K562 (cell line): ENCODE measurements around the gene GPRIN1. TPM values are rescaled to one million over a fixed set of nuclear protein-coding genes. Genes with fewer than 3 reads are reported as not detected.
A peak's percentile ranks its signal among the peaks of the same experiment; 100 is the strongest.

Source experiments
- CBX3 ChIP-seq, 2 experiments: IDR thresholded peaks; 1 replicate in 1 of 2; 2 replicates in 1 of 2; pipeline ENCODE4 v1.6.1; 2012; ENCODE audit warnings: inconsistent platforms in 2 of 2, low read length in 2 of 2, borderline replicate concordance in 1 of 2, control low read depth in 1 of 2
- DMBX1 ChIP-seq: fragments of 250-450 bp; sonication (Bioruptor Pico); IDR thresholded peaks from 2 replicates; pipeline ENCODE4 v1.8.0; 2022; ENCODE audit warnings: inconsistent platforms, mild to moderate bottlenecking, moderate library complexity, borderline replicate concordance
- HBP1 ChIP-seq: fragments of 450-650 bp; formaldehyde crosslinking; IDR thresholded peaks from 2 replicates; pipeline ENCODE4 v1.4.0; 2022; ENCODE audit warnings: missing genetic modification characterization
- KHSRP ChIP-seq: fragments of 450-650 bp; IDR thresholded peaks from 2 replicates; pipeline ENCODE4 v1.6.1; 2017
- MAX ChIP-seq: sonication (generic); formaldehyde crosslinking; IDR thresholded peaks from 2 replicates; pipeline ENCODE4 v1.9.0; 2022; ENCODE audit warnings: mild to moderate bottlenecking, missing genetic modification reagents
- MAZ ChIP-seq, 2 experiments: fragments of 450-650 bp in 1 of 2; sonication (generic) in 1 of 2; formaldehyde crosslinking; IDR thresholded peaks in 1 of 2; conservative IDR thresholded peaks in 1 of 2; 2 replicates each; pipeline versions ENCODE4 v1.4.0 to v1.5.0; 2020; ENCODE audit warnings: mild to moderate bottlenecking in 1 of 2, missing genetic modification reagents in 1 of 2
- PCBP2 ChIP-seq: fragments of 200-400 bp; formaldehyde crosslinking; IDR thresholded peaks from 2 replicates; pipeline ENCODE4 v1.6.1; 2018; ENCODE audit warnings: low read length, low read depth, mild to moderate bottlenecking, moderate library complexity; ENCODE audit not compliant: poor library complexity, severe bottlenecking
- PHB2 ChIP-seq: fragments of 450-650 bp; IDR thresholded peaks from 2 replicates; pipeline ENCODE4 v1.6.1; 2017; ENCODE audit warnings: low read depth
- REST ChIP-seq, 2 experiments: fragments of 450-650 bp; formaldehyde crosslinking in 1 of 2; IDR thresholded peaks; 2 replicates each; pipeline versions ENCODE4 v1.4.0 to v1.6.1; 2014 to 2020; ENCODE audit warnings: mild to moderate bottlenecking in 2 of 2, borderline replicate concordance in 1 of 2, low read depth in 1 of 2
- SIN3A ChIP-seq, 2 experiments: fragments of 150-350 bp in 1 of 2; IDR thresholded peaks; 2 replicates each; pipeline ENCODE4 v1.6.1; 2011 to 2016; ENCODE audit warnings: borderline replicate concordance in 2 of 2, low read depth in 2 of 2, low read length in 2 of 2, mild to moderate bottlenecking in 2 of 2, moderate library complexity in 2 of 2; ENCODE audit not compliant: control insufficient read depth in 1 of 2
- SMC3 ChIP-seq: conservative IDR thresholded peaks from 2 replicates; pipeline ENCODE4 v1.6.1; 2011; ENCODE audit warnings: low read depth, low read length, improper control_type of control experiment; ENCODE audit not compliant: insufficient read depth
- SREBF1 ChIP-seq: fragments of 150-350 bp; IDR thresholded peaks from 2 replicates; pipeline ENCODE4 v1.6.1; 2014; ENCODE audit warnings: antibody characterized with exemption, low read depth, low read length, borderline replicate concordance
- SRSF1 ChIP-seq: fragments of 200-400 bp; formaldehyde crosslinking; IDR thresholded peaks from 2 replicates; pipeline ENCODE4 v1.6.1; 2017; ENCODE audit warnings: mild to moderate bottlenecking, low read depth, low read length, moderate library complexity
- ZBTB17 ChIP-seq: fragments of 450-650 bp; formaldehyde crosslinking; IDR thresholded peaks from 2 replicates; pipeline ENCODE4 v1.4.0; 2020; ENCODE audit warnings: mild to moderate bottlenecking
- ZNF655 ChIP-seq: fragments of 250-450 bp; sonication (Bioruptor Pico); IDR thresholded peaks from 2 replicates; pipeline ENCODE4 v1.5.0; 2021
- polyA plus RNA-seq, 8 experiments: library from polyadenylated mRNA; depleted of rRNA in 4 of 8; stranded (reverse) in 5 of 8; unstranded in 3 of 8; fragments of >200 nt; fragmentation: Nextera tagmentation in 2 of 8; fragmentation: Illumina TruSeq in 1 of 8; extraction: Ambion mirVana in 2 of 8; extraction: Trizol in 1 of 8; gene quantifications; 2 replicates each; pipeline versions ENCODE4 v1.2.1 to v1.2.3, GENCODE V29; 2011 to 2014; ENCODE audit warnings: inconsistent platforms in 1 of 8, missing spikeins in 1 of 8
- total RNA-seq, 7 experiments: library from RNA; depleted of rRNA in 6 of 7; stranded (reverse); fragments of >200 nt in 6 of 7; fragmentation: Illumina TruSeq in 2 of 7; extraction: Trizol in 2 of 7; gene quantifications; 2 replicates each; pipeline versions ENCODE4 v1.2.1 to v1.2.3, GENCODE V29; 2011 to 2021; ENCODE audit warnings: low replicate concordance in 1 of 7

Gene GPRIN1
- total and polyA plus RNA-seq, 9 of the 15 experiments (the other 6 are each of a cell fraction or from before 2014, with no cell fraction given): 0.15 to 11.6 (median 4.4) TPM

- TF ChIP-seq REST (IDR thresholded peaks at IDR 0.05; ENCODE audit: borderline replicate concordance) (no peak), REST (CRISPR knock-in tag; IDR thresholded peaks at IDR 0.05; ENCODE audit: low read depth) (no peak), DMBX1 (peak; percentile 66; the same call in 1 of the 2 replicates), ZNF655 (no peak), CBX3 (IDR thresholded peaks at IDR 0.05; ENCODE audit: borderline replicate concordance in 1 of 2, low read length in 2 of 2) (peak in 1 of 2 experiments; percentile 65; a peak in 1 of 3 replicates), PHB2 (peak; percentile 75), HBP1 (CRISPR knock-in tag) (no peak), MAZ (CRISPR knock-in tag; conservative IDR thresholded peaks at IDR 0.05 in 1 of 2, IDR thresholded peaks at IDR 0.05 in 1 of 2) (no peak), SIN3A (IDR thresholded peaks at IDR 0.05; ENCODE audit: borderline replicate concordance in 2 of 2, control insufficient read depth in 1 of 2, low read depth in 2 of 2, low read length in 2 of 2) (0 out of 4 replicates have a peak, but pooled peaks of 1 of the 2 experiments have one; percentile 7), KHSRP (no peak), PCBP2 (no peak), SMC3 (no peak), ZBTB17 (CRISPR knock-in tag) (no peak), MAX (CRISPR knock-in tag) (peak; percentile 74), SREBF1 (no peak), SRSF1 (no peak)
Observed at GRCh38 chr5:176648474-176649194, 38.7 kb upstream of the GPRIN1 start (continued).
